NCI-H2196 (cell line): ENCODE results near the gene MACIR.
A peak's percentile ranks its signal among the peaks of the same experiment; 100 is the strongest.
"Not testable (repeated sequence)": the region's sequence is repeated elsewhere in the genome, so short reads cannot be mapped to it uniquely, and the experiment has no call there.

Source experiments
- DNase-seq: peaks from one replicate; lab custom pipeline; 2025; ENCODE audit not compliant: unreplicated experiment; lab: John Stamatoyannopoulos, UW

Gene MACIR, protein sequence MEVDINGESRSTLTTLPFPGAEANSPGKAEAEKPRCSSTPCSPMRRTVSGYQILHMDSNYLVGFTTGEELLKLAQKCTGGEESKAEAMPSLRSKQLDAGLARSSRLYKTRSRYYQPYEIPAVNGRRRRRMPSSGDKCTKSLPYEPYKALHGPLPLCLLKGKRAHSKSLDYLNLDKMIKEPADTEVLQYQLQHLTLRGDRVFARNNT

DNA sequence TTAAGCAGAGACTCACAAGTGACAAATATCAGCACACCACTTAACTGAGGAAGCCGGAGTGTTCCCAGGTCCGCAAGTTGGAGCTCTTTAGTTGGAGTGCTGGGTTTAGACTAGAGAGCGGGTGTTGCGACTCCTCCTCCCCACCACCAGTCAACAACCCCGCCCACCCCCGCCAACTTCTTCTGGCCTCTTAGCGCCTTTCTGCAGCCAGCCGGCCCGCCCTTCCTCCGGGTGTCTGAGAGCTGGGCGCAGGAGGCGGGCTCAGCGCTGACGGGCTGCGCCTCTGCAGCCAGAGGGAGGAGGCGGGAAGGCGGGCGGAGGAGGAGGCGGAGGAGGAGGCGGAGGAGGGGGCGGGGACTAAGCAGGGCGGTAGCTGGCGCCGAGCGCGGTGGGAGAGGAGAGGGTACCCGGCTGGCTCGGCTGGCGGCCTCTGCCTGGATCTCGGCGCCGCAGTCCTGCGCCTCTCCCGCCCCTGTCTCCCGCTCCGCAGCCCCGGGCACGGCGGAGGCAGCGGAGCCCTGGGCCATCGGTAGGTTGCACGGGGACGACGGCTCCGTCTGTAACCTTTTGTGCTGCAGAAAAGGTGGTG is at the start of gene MACIR:
Gene MACIR (plus strand): TSS at position 396 of the 589 bp plus-strand sequence. CDS start 17,157 bp downstream, outside the sequence.
- DNase-seq = peak; percentile 94

DNA sequence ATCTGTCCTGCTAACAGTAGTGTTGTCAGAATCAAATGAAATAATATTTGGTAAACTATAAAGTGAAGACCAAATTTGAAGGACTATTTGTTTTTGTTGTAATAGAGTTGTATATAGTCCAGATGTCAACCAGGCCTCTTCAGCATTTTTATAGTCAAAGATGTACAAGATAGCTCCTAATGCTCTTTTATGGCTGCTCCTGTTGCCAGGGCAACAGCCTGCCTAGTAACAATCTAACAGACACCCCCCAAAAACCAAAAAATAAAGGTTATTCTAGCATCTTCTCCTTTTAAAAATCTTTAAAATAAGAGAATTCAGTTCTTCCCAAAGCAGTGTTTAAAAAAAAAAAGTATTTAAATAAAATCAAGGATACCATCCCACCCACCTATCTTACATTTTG is 49.5 kb upstream of the MACIR start:
- DNase-seq = no peak

- no peak for DNase-seq
These were observed 47.6 kb upstream of the MACIR start for GRCh38 chr5:103210952-103211351.

DNA sequence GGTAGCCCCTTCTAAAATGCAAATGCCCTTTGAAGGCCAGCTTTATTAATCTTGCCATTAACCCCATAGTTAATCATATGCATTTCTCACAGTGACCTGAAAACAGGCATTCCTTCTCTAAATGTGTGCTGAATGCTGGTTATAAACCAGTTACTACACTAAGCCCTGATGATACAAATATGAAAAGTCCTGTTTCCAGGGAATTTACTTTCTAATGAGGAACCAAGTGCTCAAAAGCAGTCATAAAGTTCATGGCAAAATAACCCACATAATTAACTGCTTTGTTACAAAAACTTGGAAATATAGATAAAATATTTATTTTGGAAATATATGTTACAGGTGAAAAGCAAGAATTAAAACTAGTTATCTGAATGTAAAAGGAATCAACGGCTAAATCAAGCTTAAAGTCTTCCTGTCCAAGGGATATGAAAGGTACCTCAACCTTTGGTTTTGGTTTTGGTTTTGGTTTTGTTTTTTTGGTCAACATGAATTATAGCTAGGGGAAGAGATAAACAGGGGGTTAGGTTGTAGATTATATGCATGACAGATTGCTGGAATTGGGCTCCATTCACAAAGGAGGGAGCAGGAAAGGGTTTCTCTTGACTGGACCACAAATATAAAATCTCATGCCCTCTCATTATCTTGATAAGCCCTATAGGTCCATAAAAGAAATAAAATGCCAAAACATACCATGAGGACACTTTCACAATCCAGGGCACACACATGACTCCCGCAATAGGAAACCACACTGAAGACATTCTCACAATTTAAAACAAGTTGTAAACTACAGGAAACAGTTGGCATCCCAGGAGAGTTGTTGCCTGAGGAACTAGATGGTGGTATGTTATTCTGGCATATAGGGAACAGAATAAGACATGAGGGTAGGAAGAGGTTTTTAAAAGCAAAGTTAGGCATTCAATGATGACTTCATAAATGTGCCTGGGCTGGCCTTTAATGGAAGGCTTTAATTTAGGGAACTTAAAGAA is 46.7 kb upstream of the MACIR start:
- DNase-seq = no peak

- no peak for DNase-seq
These were observed 42.4 kb upstream of the MACIR start for GRCh38 chr5:103216137-103216536.

DNA sequence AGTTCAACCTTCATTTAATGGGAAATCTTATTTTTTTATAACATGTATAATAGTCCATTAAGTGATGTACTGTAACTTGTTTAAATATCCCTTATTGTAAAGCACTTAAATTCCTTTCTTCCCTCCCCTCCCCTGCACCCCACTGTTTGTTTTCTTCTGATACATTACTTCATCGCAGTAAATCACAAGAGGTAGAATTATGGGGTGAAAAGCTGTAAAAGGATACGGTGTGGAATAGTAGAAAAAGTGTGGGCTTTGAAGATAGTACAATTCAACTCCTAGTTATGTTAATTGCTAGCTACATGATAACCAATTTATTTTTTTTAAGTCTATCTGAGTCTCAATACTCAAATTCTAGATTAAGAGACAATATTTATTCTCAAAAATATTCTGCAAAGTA is 41.9 kb upstream of the MACIR start:
- DNase-seq = no peak

- no peak for DNase-seq
These were observed 41.5 kb upstream of the MACIR start for GRCh38 chr5:103217101-103217500.

DNA sequence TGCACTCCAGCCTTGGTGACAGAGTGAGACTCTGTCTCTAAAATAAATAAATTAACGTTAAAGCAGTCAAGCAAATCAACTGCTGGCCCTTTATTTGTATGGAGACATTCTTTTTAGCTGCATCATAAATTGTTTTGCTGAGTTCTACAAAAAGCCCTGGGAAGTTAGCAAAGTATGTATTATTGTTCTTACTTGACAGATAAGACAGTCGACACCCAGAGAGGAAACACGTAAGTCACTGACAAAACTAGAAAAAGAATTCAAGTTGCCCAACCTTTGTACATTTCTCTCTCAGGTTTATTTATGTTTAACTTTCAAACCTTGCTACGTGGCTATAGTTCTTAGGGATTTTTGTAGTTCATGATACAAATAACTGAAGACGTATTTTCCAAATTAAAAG is 40.4 kb upstream of the MACIR start:
- no peak for DNase-seq

GRCh38 chr5:103219074-103219473 is 39.5 kb upstream of the MACIR start:
- DNase-seq = not testable (repeated sequence)

- DNase-seq = no peak
These were observed 35.3 kb upstream of the MACIR start for GRCh38 chr5:103223031-103223955.

DNA sequence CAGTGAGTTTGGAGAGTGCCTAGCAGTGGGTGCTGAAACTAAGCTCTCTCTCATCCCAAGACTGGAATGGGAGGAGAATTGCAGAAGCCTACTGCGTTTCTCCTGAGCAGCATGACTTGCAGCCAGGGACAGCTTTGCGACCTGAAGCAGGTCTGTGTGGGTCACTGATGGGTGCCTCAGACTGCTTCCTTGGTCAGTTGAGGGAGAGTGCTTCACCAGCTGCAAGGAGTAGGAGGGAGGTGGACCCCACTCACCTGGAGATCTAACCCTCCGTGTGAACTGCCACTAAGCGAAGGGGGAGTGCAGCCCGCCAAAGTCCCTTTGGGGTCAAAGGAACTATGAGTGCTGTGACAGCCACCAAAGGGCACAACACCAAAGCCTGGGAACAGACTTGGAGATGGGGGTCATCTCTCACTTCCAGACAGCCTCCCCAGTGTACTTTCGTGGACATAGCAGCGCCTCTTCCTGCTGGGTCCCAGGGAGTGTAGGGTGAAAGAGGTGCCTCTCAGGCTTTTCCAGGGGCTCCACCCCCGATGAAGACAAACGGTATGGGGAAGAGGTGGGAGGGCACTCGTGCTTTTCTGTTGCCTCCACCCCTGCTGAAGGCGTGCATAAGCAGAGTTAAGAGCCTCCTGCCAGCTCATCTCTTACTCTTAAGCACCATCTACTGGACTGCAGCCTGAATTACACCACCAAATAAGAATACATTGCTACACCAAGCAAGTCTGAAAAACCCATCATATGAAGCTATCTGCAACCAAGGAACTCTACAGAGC is 34.3 kb upstream of the MACIR start:
- peak; percentile 6 for DNase-seq

DNA sequence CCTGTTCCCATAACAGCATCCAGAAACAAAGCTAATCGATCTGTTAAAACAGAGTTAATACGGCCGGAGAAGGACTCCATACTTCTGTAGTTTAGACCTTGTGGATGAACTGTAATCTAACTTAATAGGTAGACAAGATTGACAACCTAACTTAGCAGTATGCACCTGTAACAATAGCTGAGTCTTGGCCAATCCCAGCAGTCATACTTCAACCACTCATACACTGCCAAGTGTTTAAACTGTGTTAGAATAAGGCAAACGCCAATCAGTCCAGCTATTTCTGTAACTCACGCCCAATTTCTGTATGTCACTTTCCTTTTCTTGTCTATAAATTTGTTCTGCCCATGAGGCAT is 33.7 kb upstream of the MACIR start:
- DNase-seq = no peak

DNA sequence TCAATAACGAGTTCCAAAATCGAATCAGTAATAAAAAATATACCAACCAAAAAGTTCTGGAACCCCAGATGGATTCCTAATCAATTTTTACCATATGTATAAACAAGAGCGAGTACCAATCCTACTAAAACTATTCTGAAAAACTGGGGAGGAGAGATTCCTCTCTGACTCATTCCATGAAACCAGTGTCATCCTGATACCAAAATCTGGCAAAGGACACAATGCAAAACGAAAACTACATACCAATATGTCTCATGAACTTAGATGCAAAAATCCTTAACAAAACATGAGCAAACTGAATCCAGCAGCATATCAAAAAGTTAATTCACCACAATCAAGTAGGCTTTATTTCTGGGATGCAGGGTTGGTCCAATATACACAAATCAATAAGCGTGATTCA is 30.5 kb upstream of the MACIR start:
- no peak for DNase-seq

- no peak for DNase-seq
These were observed 30.0 kb upstream of the MACIR start for GRCh38 chr5:103228588-103228987.

DNA sequence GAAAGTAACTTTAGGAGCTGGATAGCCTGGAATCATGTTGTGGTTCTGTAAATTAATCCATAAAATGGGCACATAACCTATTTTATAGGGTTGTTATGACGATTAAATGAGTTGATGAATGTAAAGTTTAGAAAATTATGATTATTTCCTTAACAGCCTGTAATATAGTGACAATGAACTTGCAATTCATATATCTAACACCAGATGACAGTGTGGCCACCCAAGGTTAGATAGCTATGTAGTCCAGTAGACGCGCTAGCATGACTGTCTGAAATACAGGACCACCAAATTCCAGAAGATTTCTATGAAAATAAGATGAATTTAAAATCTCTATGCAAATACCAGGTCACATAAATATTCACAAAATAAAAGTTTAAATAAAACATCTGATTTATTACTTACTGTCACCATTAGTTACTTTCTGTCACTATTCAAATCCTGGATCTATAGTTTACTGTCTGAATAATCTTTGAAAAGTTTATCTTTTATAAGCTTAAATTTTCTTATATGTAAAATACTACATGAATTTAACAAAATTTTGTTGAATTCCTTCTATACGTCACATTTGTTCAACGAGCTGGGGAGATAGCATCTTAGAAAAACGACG is 26.1 kb upstream of the MACIR start:
- no peak for DNase-seq

- no peak for DNase-seq
These were observed 24.2 kb upstream of the MACIR start for GRCh38 chr5:103234239-103234975.

DNA sequence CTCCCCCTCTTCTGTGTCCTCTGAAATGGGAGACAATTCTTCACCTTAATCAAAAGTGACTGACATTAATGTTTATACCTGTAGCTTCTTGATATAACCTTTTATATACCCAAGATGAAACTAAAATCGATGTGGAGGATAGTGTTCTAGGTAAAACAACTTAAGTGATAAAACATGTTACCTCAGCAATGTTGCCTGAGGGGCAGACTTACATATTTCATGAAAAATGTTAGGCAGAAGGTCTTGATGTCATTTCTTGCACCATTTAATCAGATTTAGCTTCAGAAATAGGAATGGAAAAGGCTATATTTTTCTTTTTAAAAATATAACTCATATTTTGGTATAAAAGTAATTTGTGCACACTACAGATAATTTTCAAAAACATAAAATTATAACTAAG is 22.7 kb upstream of the MACIR start:
- DNase-seq = no peak

DNA sequence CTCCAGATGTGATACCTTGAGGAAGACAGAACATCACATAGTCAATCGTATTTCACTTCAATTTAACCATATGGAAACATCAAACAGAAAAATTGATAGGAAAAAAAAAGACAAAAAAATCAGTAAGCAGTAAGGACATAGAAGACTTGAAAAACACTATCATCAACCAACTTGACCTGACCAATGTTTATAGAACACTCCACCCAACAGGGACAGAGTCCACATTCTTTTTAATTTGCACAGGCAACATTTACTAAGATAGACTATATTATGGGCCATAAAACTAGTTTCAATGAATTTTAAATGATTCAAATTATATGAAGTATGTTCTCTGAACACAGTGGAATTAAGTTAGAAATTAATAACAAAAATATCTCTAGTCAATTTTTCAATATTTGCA is 20.8 kb upstream of the MACIR start:
- DNase-seq = no peak

DNA sequence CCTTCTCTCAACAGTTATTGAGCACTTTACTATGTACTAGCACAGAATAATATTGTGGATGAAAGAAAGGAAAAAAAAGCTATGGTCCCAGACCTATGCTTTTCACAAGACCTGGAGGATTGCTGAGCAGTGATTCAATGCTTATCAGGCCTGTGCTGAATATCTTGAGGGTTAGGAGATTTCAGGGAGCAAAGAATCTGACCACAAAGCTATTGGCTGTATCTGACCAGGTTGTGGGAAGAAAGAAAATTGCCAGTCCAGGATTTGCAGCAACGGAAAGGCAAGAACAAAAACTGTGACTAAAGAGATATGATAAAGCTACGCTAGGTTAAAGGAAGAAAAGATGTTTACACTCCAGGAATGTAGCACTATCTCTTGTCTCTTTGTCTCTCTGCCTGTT is 14.9 kb upstream of the MACIR start:
- no peak for DNase-seq
